Neural cell (in vitro differentiated cells): ENCODE data around the gene UGT1A8. TPM values are rescaled to one million over a fixed set of nuclear protein-coding genes. Genes with fewer than 3 reads are reported as not detected.

Experiments used
- H2AFZ ChIP-seq: fragments of 200-600, 300-800 bp; sonication (generic), shearing (Covaris generic); 2 replicates; pipeline ENCODE4 v1.6.0; 2014; ENCODE audit warnings: low read depth, mild to moderate bottlenecking, antibody characterized with exemption, low read length, moderate library complexity
- H3F3A ChIP-seq: fragments of 200-600 bp; shearing (Covaris generic); 2 replicates; pipeline ENCODE4 v1.6.1; 2016; ENCODE audit warnings: mild to moderate bottlenecking, moderate library complexity, mixed read lengths, antibody characterized with exemption, low read length; ENCODE audit not compliant: insufficient read depth, poor library complexity, severe bottlenecking
- H3K27ac ChIP-seq: fragments of 200-600, 300-800 bp; sonication (generic), shearing (Covaris generic); 2 replicates; pipeline ENCODE4 v1.5.1; 2014; ENCODE audit warnings: mild to moderate bottlenecking, low read length, moderate library complexity
- H3K27me3 ChIP-seq: fragments of 300-800, 200-600 bp; sonication (generic), shearing (Covaris generic); 2 replicates; pipeline ENCODE4 v1.6.0; 2014; ENCODE audit warnings: mild to moderate bottlenecking, low read depth, low read length, moderate library complexity; ENCODE audit not compliant: insufficient read depth
- H3K36me3 ChIP-seq: fragments of 300-800, 200-600 bp; sonication (generic), shearing (Covaris generic); 2 replicates; pipeline ENCODE4 v1.5.1; 2014; ENCODE audit warnings: mild to moderate bottlenecking, antibody characterized with exemption, low read length, moderate library complexity; ENCODE audit not compliant: insufficient read depth
- H3K4me2 ChIP-seq: fragments of 300-800, 200-600 bp; sonication (generic), shearing (Covaris generic); 2 replicates; pipeline ENCODE4 v1.6.0; 2014; ENCODE audit warnings: mild to moderate bottlenecking, low read length
- H3K4me3 ChIP-seq: fragments of 300-800, 200-600 bp; sonication (generic), shearing (Covaris generic); 2 replicates; pipeline ENCODE4 v1.5.1; 2014; ENCODE audit warnings: mild to moderate bottlenecking, low read length, moderate library complexity
- H3K79me2 ChIP-seq: fragments of 200-600 bp; shearing (Covaris generic); replicated peaks from 2 replicates; pipeline ENCODE4 v1.6.0; 2014; ENCODE audit warnings: mild to moderate bottlenecking, low read length, moderate library complexity; ENCODE audit not compliant: insufficient read depth
- H3K9ac ChIP-seq: fragments of 300-800, 200-600 bp; sonication (generic), shearing (Covaris generic); 2 replicates; pipeline ENCODE4 v1.6.1; 2016; ENCODE audit warnings: mild to moderate bottlenecking, low read length, mixed read lengths
- H3K9me2 ChIP-seq: fragments of 200-600 bp; shearing (Covaris generic); 2 replicates; pipeline ENCODE4 v1.6.1; 2016; ENCODE audit warnings: mild to moderate bottlenecking, low read length, mixed read lengths; ENCODE audit not compliant: insufficient read depth
- H3K9me3 ChIP-seq: fragments of 200-600, 300-800 bp; sonication (generic), shearing (Covaris generic); 2 replicates; pipeline ENCODE4 v1.6.1; 2016; ENCODE audit warnings: mild to moderate bottlenecking, mixed run types, low read length, moderate library complexity, mixed read lengths
- H4K20me1 ChIP-seq: fragments of 200-600 bp; shearing (Covaris generic); 2 replicates; pipeline ENCODE4 v1.6.1; 2016; ENCODE audit warnings: mild to moderate bottlenecking, mixed run types; ENCODE audit not compliant: insufficient read depth
- CTCF ChIP-seq: fragments of 450-650 bp; IDR thresholded peaks from 2 replicates; pipeline ENCODE4 v1.5.1; 2014; ENCODE audit warnings: antibody characterized with exemption, mild to moderate bottlenecking, moderate library complexity; ENCODE audit not compliant: poor library complexity, severe bottlenecking
- EP300 ChIP-seq: fragments of 450-650 bp; conservative IDR thresholded peaks from 2 replicates; pipeline ENCODE4 v1.6.1; 2014; ENCODE audit warnings: antibody characterized with exemption, mild to moderate bottlenecking, moderate library complexity; ENCODE audit not compliant: poor library complexity, severe bottlenecking
- EZH2 ChIP-seq: fragments of 200-600, 300-800 bp; shearing (Covaris generic), sonication (generic); IDR thresholded peaks from 2 replicates; pipeline ENCODE4 v1.6.1; 2014; ENCODE audit warnings: antibody characterized with exemption, low read length, borderline replicate concordance, mild to moderate bottlenecking; ENCODE audit not compliant: insufficient read depth, poor library complexity, severe bottlenecking
- MXI1 ChIP-seq: fragments of 450-650 bp; conservative IDR thresholded peaks from 2 replicates; pipeline ENCODE4 v1.6.1; 2014; ENCODE audit warnings: antibody characterized with exemption, mild to moderate bottlenecking; ENCODE audit not compliant: poor library complexity, severe bottlenecking
- POLR2AphosphoS5 ChIP-seq: IDR thresholded peaks from 2 replicates; pipeline ENCODE4 v1.6.1; 2012
- RAD21 ChIP-seq: fragments of 450-650 bp; conservative IDR thresholded peaks from 2 replicates; pipeline ENCODE4 v1.6.1; 2014; ENCODE audit warnings: antibody characterized with exemption, mild to moderate bottlenecking, moderate library complexity
- SMC3 ChIP-seq: fragments of 450-650 bp; conservative IDR thresholded peaks from 2 replicates; pipeline ENCODE4 v1.6.1; 2014; ENCODE audit warnings: antibody characterized with exemption, mild to moderate bottlenecking, moderate library complexity; ENCODE audit not compliant: poor library complexity
- TAF1 ChIP-seq: IDR thresholded peaks from 2 replicates; pipeline ENCODE4 v1.6.1; 2012; ENCODE audit warnings: low read depth
- polyA plus RNA-seq: library from polyadenylated mRNA; depleted of rRNA; stranded (reverse); fragments of >200 nt; gene quantifications from 2 replicates; pipeline ENCODE4 v1.2.3, GENCODE V29; 2014
- TF ChIP-seq, protein P1 (sequence below): IDR thresholded peaks from 2 replicates; pipeline ENCODE4 v1.6.1; 2012; ENCODE audit warnings: borderline replicate concordance

The UGT1A8 gene
- polyA plus RNA-seq, 1 donor from 2014 or later, result not detected

- no peak within 1 kb of the TSS for H3K4me2 ChIP-seq
- H3F3A ChIP-seq, result no peaks in the 10 kb centered on the region
- H3K27me3 ChIP-seq, result no peaks in the 10 kb centered on the region
- no peak within 1 kb of the TSS for H3K27ac ChIP-seq
- H3K9me3 ChIP-seq, result no peaks in the 10 kb centered on the region
- H3K9me2 ChIP-seq, result no peaks in the 10 kb centered on the region
- H3K9ac ChIP-seq, result no peak within 1 kb of the TSS
- H3K36me3 ChIP-seq, result no peaks in the 10 kb centered on the region
- no peak for TF ChIP-seq TAF1
- no peak for TF ChIP-seq RAD21
- TF ChIP-seq SMC3, result no peak
- TF ChIP-seq CTCF, result no peak
- no peak for TF ChIP-seq EP300
- TF ChIP-seq, protein P1, sequence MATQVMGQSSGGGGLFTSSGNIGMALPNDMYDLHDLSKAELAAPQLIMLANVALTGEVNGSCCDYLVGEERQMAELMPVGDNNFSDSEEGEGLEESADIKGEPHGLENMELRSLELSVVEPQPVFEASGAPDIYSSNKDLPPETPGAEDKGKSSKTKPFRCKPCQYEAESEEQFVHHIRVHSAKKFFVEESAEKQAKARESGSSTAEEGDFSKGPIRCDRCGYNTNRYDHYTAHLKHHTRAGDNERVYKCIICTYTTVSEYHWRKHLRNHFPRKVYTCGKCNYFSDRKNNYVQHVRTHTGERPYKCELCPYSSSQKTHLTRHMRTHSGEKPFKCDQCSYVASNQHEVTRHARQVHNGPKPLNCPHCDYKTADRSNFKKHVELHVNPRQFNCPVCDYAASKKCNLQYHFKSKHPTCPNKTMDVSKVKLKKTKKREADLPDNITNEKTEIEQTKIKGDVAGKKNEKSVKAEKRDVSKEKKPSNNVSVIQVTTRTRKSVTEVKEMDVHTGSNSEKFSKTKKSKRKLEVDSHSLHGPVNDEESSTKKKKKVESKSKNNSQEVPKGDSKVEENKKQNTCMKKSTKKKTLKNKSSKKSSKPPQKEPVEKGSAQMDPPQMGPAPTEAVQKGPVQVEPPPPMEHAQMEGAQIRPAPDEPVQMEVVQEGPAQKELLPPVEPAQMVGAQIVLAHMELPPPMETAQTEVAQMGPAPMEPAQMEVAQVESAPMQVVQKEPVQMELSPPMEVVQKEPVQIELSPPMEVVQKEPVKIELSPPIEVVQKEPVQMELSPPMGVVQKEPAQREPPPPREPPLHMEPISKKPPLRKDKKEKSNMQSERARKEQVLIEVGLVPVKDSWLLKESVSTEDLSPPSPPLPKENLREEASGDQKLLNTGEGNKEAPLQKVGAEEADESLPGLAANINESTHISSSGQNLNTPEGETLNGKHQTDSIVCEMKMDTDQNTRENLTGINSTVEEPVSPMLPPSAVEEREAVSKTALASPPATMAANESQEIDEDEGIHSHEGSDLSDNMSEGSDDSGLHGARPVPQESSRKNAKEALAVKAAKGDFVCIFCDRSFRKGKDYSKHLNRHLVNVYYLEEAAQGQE, result no peak
- no peak for TF ChIP-seq MXI1
- no peak for TF ChIP-seq EZH2
- no peak for TF ChIP-seq POLR2AphosphoS5
- no peak within 1 kb of the TSS for H3K4me3 ChIP-seq
- no peak within 1 kb of the TSS for H2AFZ ChIP-seq
- no peaks in the 10 kb centered on the region for H4K20me1 ChIP-seq
- H3K79me2 ChIP-seq, result no peaks in the 10 kb centered on the region
These were observed 142.6 kb downstream of the UGT1A8 start, which contains the start of gene UGT1A1 for GRCh38 chr2:233760043-233760442. Gene UGT1A1 (plus strand): TSS chr2:233760270. CDS start chr2:233760288, 18 bp downstream.

DNA sequence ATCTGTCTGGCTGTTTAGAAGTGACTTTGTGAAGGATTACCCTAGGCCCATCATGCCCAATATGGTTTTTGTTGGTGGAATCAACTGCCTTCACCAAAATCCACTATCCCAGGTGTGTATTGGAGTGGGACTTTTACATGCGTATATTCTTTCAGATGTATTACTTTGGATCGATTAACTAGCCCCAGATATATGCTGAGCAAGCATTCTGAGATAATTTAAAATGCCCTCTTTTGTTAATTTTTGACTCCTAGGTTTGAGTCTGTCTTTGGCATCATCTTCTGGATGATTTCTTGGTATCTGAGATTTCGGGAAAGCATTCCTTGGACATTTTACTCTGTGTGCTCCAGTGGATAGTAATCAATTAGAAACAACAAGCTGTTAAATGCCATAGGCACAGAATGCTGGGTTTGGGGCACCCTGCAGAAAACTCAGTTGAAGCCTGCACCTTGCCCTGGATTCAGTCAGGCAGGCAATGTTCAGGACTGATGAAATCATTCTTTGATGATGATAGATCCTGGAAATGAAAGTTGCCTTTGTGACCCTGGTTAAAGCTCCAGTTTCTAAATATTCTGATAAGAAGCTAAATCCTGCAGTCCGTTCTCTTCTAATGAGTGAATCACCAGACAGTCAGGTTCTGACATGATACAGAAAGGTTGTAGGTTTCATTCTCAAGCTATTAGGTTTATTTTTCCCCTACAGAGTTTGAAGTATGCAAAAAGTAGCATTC lies 143.8 kb downstream of the UGT1A8 start:
- Histone ChIP-seq H3F3A (no peaks in the 10 kb centered on the region), H3K9ac (no peak overlapping the region), H3K79me2 (no peaks in the 10 kb centered on the region), H2AFZ (no peak overlapping the region), H3K4me2 (no peak overlapping the region), H3K27me3 (no peaks in the 10 kb centered on the region), H3K27ac (no peak overlapping the region), H3K36me3 (no peaks in the 10 kb centered on the region), H3K4me3 (no peak overlapping the region), H3K9me3 (no peaks in the 10 kb centered on the region), H4K20me1 (no peaks in the 10 kb centered on the region), H3K9me2 (no peaks in the 10 kb centered on the region)
- TF ChIP-seq TAF1, result no peak
- TF ChIP-seq CTCF, result no peak
- no peak for TF ChIP-seq MXI1
- no peak for TF ChIP-seq EP300
- TF ChIP-seq EZH2, result no peak
- TF ChIP-seq RAD21, result no peak
